Panc1 (cell line): Measurements from ENCODE around the gene TCP11L2.

Experiments used
- CTCF ChIP-seq: fragments of 450-650 bp; IDR thresholded peaks from 2 replicates; pipeline ENCODE4 v1.5.1; 2017; ENCODE audit warnings: mild to moderate bottlenecking
- POLR2AphosphoS5 ChIP-seq: IDR thresholded peaks from 2 replicates; pipeline ENCODE4 v1.6.1; 2012; ENCODE audit warnings: mild to moderate bottlenecking, low read depth, low read length, moderate library complexity

GRCh38 chr12:106271575-106272505 lies 30.7 kb upstream of the TCP11L2 start:
- no peak for TF ChIP-seq POLR2AphosphoS5
- no peak for TF ChIP-seq CTCF
